GM18498 (cell line): ENCODE results near the gene IL5RA.
A peak's percentile ranks its signal among the peaks of the same experiment; 100 is the strongest.

ENCODE experiments used
- ATAC-seq: cut with Tn5 transposase; IDR thresholded peaks from one replicate; pipeline ENCODE4 v1.9.1; 2021; ENCODE audit warnings: mild to moderate bottlenecking, moderate library complexity; ENCODE audit not compliant: unreplicated experiment

The IL5RA gene

GRCh38 chr3:3107858-3108257 is 2.3 kb downstream of the IL5RA start:
- no peak for ATAC-seq

GRCh38 chr3:3107181-3107580 is 3.0 kb downstream of the IL5RA start:
- no peak for ATAC-seq

GRCh38 chr3:3105815-3106214 is 4.4 kb downstream of the IL5RA start:
- no peak for ATAC-seq

- no peak for ATAC-seq
These were observed 4.9 kb downstream of the IL5RA start for GRCh38 chr3:3105246-3105645.

- no peak for ATAC-seq
These were observed 7.4 kb downstream of the IL5RA start for GRCh38 chr3:3102751-3103150.

GRCh38 chr3:3101660-3102458 is 8.3 kb downstream of the IL5RA start:
- peak; percentile 73 for ATAC-seq

- ATAC-seq, result no peak
These were observed 12.2 kb downstream of the IL5RA start for GRCh38 chr3:3097958-3098357.

GRCh38 chr3:3089017-3089416 is 21.2 kb downstream of the IL5RA start:
- ATAC-seq, result peak; percentile 98

- no peak for ATAC-seq
These were observed 22.3 kb downstream of the IL5RA start for GRCh38 chr3:3087716-3088465.

- no peak for ATAC-seq
These were observed 22.9 kb downstream of the IL5RA start for GRCh38 chr3:3087279-3087678.

- ATAC-seq, result no peak
These were observed 23.9 kb downstream of the IL5RA start for GRCh38 chr3:3086239-3086638.

GRCh38 chr3:3085782-3086181 is 24.4 kb downstream of the IL5RA start:
- ATAC-seq, result no peak

GRCh38 chr3:3084890-3085289 is 25.3 kb downstream of the IL5RA start:
- ATAC-seq, result no peak

- peak; percentile 88 for ATAC-seq
These were observed 27.8 kb downstream of the IL5RA start for GRCh38 chr3:3082234-3082924.

GRCh38 chr3:3081381-3082233 is 28.6 kb downstream of the IL5RA start:
- ATAC-seq, result peak; percentile 52

- no peak for ATAC-seq
These were observed 29.9 kb downstream of the IL5RA start for GRCh38 chr3:3080309-3080708.

- no peak for ATAC-seq
These were observed 35.5 kb downstream of the IL5RA start for GRCh38 chr3:3074551-3075257.

GRCh38 chr3:3071136-3071535 is 39.0 kb downstream of the IL5RA start:
- no peak for ATAC-seq

GRCh38 chr3:3069723-3070122 is 40.5 kb downstream of the IL5RA start:
- ATAC-seq, result no peak

- no peak for ATAC-seq
These were observed 41.8 kb downstream of the IL5RA start for GRCh38 chr3:3068358-3068881.
